HepG2 (cell line): ENCODE data around the gene PGGT1B. TPM values are rescaled to one million over a fixed set of nuclear protein-coding genes. Genes with fewer than 3 reads are reported as not detected.

Experiments used
- ARID5B ChIP-seq: IDR thresholded peaks from 2 replicates; pipeline ENCODE4 v1.4.0; 2020; ENCODE audit warnings: mild to moderate bottlenecking, missing genetic modification reagents
- ATF6 ChIP-seq: sonication (generic); formaldehyde crosslinking; conservative IDR thresholded peaks from 2 replicates; pipeline ENCODE4 v1.4.0; 2020; ENCODE audit warnings: missing genetic modification reagents
- IRF1 ChIP-seq: sonication (generic); formaldehyde crosslinking; IDR thresholded peaks from 2 replicates; pipeline ENCODE4 v1.4.0; 2020; ENCODE audit warnings: low read depth, mild to moderate bottlenecking, missing genetic modification reagents
- KMT2A ChIP-seq: sonication (generic); formaldehyde crosslinking; IDR thresholded peaks from 2 replicates; pipeline ENCODE4 v1.4.0; 2020; ENCODE audit warnings: missing genetic modification reagents
- PATZ1 ChIP-seq: sonication (generic); formaldehyde crosslinking; IDR thresholded peaks from 2 replicates; pipeline ENCODE4 v1.4.0; 2020; ENCODE audit warnings: missing genetic modification reagents
- PCBP1 ChIP-seq: fragments of 200-400 bp; formaldehyde crosslinking; IDR thresholded peaks from 2 replicates; pipeline ENCODE4 v1.6.1; 2017; ENCODE audit warnings: mild to moderate bottlenecking, low read depth, low read length, borderline replicate concordance
- PHB2 ChIP-seq: fragments of 450-650 bp; IDR thresholded peaks from 2 replicates; pipeline ENCODE4 v1.6.1; 2018; ENCODE audit not compliant: partially characterized antibody
- SIX4 ChIP-seq: sonication (generic); formaldehyde crosslinking; IDR thresholded peaks from 2 replicates; pipeline ENCODE4 v1.4.0; 2020; ENCODE audit warnings: missing genetic modification reagents
- SMARCE1 ChIP-seq: fragments of 450-650 bp; IDR thresholded peaks from 2 replicates; pipeline ENCODE4 v1.6.1; 2017; ENCODE audit warnings: borderline replicate concordance
- SNAPC5 ChIP-seq: sonication (generic); formaldehyde crosslinking; IDR thresholded peaks from 2 replicates; pipeline ENCODE4 v1.8.1; 2023; ENCODE audit warnings: mild to moderate bottlenecking, missing genetic modification reagents, borderline replicate concordance
- SOX5 ChIP-seq: IDR thresholded peaks from 2 replicates; pipeline ENCODE4 v1.6.1; 2016; ENCODE audit warnings: borderline replicate concordance
- ZBTB1 ChIP-seq: sonication (generic); formaldehyde crosslinking; IDR thresholded peaks from 2 replicates; pipeline ENCODE4 v1.4.0; 2020; ENCODE audit warnings: missing genetic modification reagents, borderline replicate concordance
- ZNF256 ChIP-seq: sonication (generic); formaldehyde crosslinking; conservative IDR thresholded peaks from 2 replicates; pipeline ENCODE4 v1.4.0; 2020; ENCODE audit warnings: missing genetic modification reagents
- ZNF350 ChIP-seq: sonication (generic); formaldehyde crosslinking; IDR thresholded peaks from 2 replicates; pipeline ENCODE4 v1.4.0; 2020; ENCODE audit warnings: mild to moderate bottlenecking, low read depth, missing genetic modification reagents, borderline replicate concordance
- ZNF460 ChIP-seq: sonication (generic); formaldehyde crosslinking; IDR thresholded peaks from 2 replicates; pipeline ENCODE4 v1.5.1; 2020; ENCODE audit warnings: missing genetic modification reagents, mild to moderate bottlenecking, borderline replicate concordance
- ZNF644 ChIP-seq: IDR thresholded peaks from 2 replicates; pipeline ENCODE4 v1.6.1; 2016; ENCODE audit warnings: low read depth
- ZSCAN12 ChIP-seq: sonication (generic); formaldehyde crosslinking; IDR thresholded peaks from 2 replicates; pipeline ENCODE4 v1.9.0; 2021; ENCODE audit warnings: mild to moderate bottlenecking, missing genetic modification reagents
- ZSCAN21 ChIP-seq: sonication (generic); formaldehyde crosslinking; IDR thresholded peaks from 2 replicates; pipeline ENCODE4 v1.8.0; 2022; ENCODE audit warnings: mild to moderate bottlenecking, missing genetic modification reagents, moderate library complexity, borderline replicate concordance
- polyA plus RNA-seq, 8 experiments: library from polyadenylated mRNA; depleted of rRNA in 3 of 8; stranded (reverse) in 7 of 8; unstranded in 1 of 8; fragments of >200 nt; fragmentation: Illumina TruSeq in 4 of 8; extraction: Trizol in 4 of 8; gene quantifications; 2 replicates each; pipeline versions ENCODE4 v1.2.1 to v1.2.3, GENCODE V29; 2011 to 2016; ENCODE audit warnings: low read depth in 4 of 8, missing spikeins in 1 of 8, mixed read lengths in 1 of 8; ENCODE audit not compliant: insufficient read depth in 1 of 8
- total RNA-seq, 5 experiments: library from RNA; depleted of rRNA; stranded (reverse); fragments of >200 nt; fragmentation: Illumina TruSeq; extraction: Trizol; gene quantifications; 2 replicates each; pipeline ENCODE4 v1.2.3, GENCODE V29; 2016; ENCODE audit warnings: low read depth in 1 of 5

PGGT1B gene
- total and polyA plus RNA-seq, 2 of the 13 experiments (the other 11 are each of a cell fraction or from before 2014, with no cell fraction given) = 2.4 to 42.7 TPM

DNA sequence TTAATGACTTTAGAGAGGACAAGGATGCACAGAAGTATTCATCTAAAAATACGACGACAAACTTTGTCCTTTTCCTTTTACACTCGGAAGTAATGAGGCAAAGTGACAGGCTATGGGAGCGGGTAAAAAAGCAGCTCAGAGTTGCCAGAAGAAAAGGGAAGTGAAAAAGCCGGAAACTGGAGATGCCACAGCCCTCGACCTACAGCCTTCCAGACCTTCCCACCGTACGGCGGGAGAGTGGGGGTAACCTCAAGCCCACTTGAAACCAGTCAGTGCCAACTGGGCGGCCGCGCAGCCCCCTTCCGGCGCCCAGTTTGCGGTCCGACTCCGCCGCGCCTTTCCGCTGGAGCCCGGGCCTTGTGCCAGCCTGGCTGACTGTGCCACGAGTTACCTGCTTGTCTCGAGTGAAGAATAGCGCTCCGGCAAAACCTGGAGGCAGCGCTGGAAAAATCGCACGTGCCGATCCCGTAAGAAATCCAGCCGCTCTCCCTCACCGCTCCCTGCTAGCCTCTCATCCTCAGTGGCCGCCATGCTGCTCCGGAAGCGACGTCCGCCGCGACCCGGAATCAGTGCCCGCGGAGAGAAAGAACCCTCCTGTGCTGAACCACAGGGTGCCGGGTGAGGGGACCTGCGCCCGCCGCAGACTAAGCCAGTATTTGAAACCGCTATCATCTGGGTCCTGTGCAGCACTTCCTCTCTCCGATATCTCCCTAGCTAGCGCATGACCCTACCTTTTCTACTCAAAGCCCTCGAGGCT lies at the start of gene PGGT1B (continued):
- peak; percentile 75 for TF ChIP-seq ARID5B (CRISPR knock-in tag)
- TF ChIP-seq SNAPC5 (CRISPR knock-in tag) = no peak
- no peak for TF ChIP-seq SMARCE1
- TF ChIP-seq ATF6 (CRISPR knock-in tag) = 0 out of 2 replicates have a peak, but pooled peaks have one; percentile 55
- no peak for TF ChIP-seq IRF1 (CRISPR knock-in tag)
- TF ChIP-seq ZNF644 (CRISPR knock-in tag) = 0 out of 2 replicates have a peak, but pooled peaks have one; percentile 14
- TF ChIP-seq KMT2A (CRISPR knock-in tag) = peak; percentile 98
- no peak for TF ChIP-seq ZNF460 (CRISPR knock-in tag)
- TF ChIP-seq ZBTB1 = no peak
- peak; percentile 33; the same call in 1 of the 2 replicates for TF ChIP-seq SIX4 (CRISPR knock-in tag)
- no peak; the same call in 1 of the 2 replicates for TF ChIP-seq ZSCAN21
- TF ChIP-seq ZNF350 (CRISPR knock-in tag) = peak; percentile 71; the same call in 1 of the 2 replicates
- no peak; the same call in 1 of the 2 replicates for TF ChIP-seq ZNF256
- TF ChIP-seq PCBP1 = no peak
- TF ChIP-seq ZSCAN12 (CRISPR knock-in tag) = no peak
- TF ChIP-seq PHB2 = no peak
- TF ChIP-seq PATZ1 (CRISPR knock-in tag) = peak; percentile 30; the same call in 1 of the 2 replicates
- 0 out of 2 replicates have a peak, but pooled peaks have one; percentile 38 for TF ChIP-seq SOX5 (CRISPR knock-in tag)
